Pancreas (tissue), 10 donors: ENCODE data around the gene PLAC8. TPM values are rescaled to one million over a fixed set of nuclear protein-coding genes. Genes with fewer than 3 reads are reported as not detected.

Source experiments
- ATAC-seq, 4 donors: fragments of 200-7000 bp; cut with Tn5 transposase; one replicate each; pipeline versions ENCODE4 v1.8.0 to v1.9.1; 2020; ENCODE audit warnings: mild to moderate bottlenecking in 4 of 4, moderate library complexity in 4 of 4
- DNase-seq, 6 donors: peaks; one replicate each; pipeline ENCODE4 v3.0.0-alpha.2; 2020
- FAIRE-seq: peaks from 2 replicates; lab custom pipeline; 2012; peaks lifted over from hg19 to GRCh38; lab: Jason Lieb, UNC
- H3K27ac ChIP-seq, 4 donors: fragments of 200-600 bp; sonication (generic); 1 replicate in 3 of 4; 2 replicates in 1 of 4; pipeline versions ENCODE4 v1.5.0 to v1.8.0; 2020
- H3K27me3 ChIP-seq, 4 donors: fragments of 200-600 bp; one replicate each; pipeline ENCODE4 v1.8.0; 2021
- H3K36me3 ChIP-seq, 3 donors: fragments of 200-600 bp; sonication (generic) in 1 of 3; one replicate each; pipeline versions ENCODE4 v1.5.0 to v1.8.0; 2020 to 2021
- H3K4me1 ChIP-seq, 3 donors: fragments of 200-600 bp; one replicate each; pipeline ENCODE4 v1.8.0; 2021
- H3K4me3 ChIP-seq, 4 donors: fragments of 200-600 bp; sonication (generic) in 2 of 4; one replicate each; pipeline versions ENCODE4 v1.5.0 to v1.8.0; 2020 to 2021
- H3K9me3 ChIP-seq, 4 donors: fragments of 200-600 bp; one replicate each; pipeline ENCODE4 v1.8.0; 2021
- WGBS, 2 donors: extraction: QIAGEN DNeasy Blood & Tissue Kit; methylation state at CpG; one replicate each; pipeline ENCODE4 v1.1.7; 2013; 5-methylcytosine and 5-hydroxymethylcytosine counted together
- intact Hi-C, 3 donors: fragments of 100-400 bp; cut with DNase I; formaldehyde crosslinking; loops; one replicate each; pipeline versions ENCODE4 v1.11.1 to v1.14.2; 2022
- polyA plus RNA-seq, 2 donors: library from polyadenylated mRNA; stranded (reverse); fragments of 200-250 nt; gene quantifications; one replicate each; pipeline ENCODE4 v1.2.3, GENCODE V29; 2013
- total RNA-seq, 6 donors: library from RNA; stranded (reverse); fragmentation: NEBNext Ultra II Directional in 4 of 6; extraction: Animal tissue kit (Norgen Biotek cat#: 25700) in 4 of 6; gene quantifications; one replicate each; pipeline versions ENCODE4 v1.2.1 to v1.2.4, GENCODE V29; 2021 to 2023
- TF ChIP-seq, protein P1 (sequence below), 4 donors: fragments of 200-600 bp; sonication (generic) in 3 of 4; IDR thresholded peaks; one replicate each; pipeline versions ENCODE4 v1.5.0 to v1.8.0; 2021; ENCODE audit warnings: antibody characterized with exemption in 4 of 4
- donor health status: healthy with polysubstance abuse.
- donor health status: DM: no; HTN: no; CAD: no; lungs with moderate emphysema.
- donor health status: DM: no; HTN: no; CAD: no.
- donor health status: control.
- donor health status: control.
- donor health status: Bipolar disorder and iron deficiency.
- donor health status: DM: yes; HTN: yes; CAD: no.
- donor health status: DM: no; HTN: no; CAD: no.
- donor health status: DM: no; HTN: no; CAD: no.
- donor health status: DM: yes; HTN: yes; CAD: no.

PLAC8 gene
- total and polyA plus RNA-seq, 8 donors = 0.93 to 10.0 (median 2.1) TPM

DNA sequence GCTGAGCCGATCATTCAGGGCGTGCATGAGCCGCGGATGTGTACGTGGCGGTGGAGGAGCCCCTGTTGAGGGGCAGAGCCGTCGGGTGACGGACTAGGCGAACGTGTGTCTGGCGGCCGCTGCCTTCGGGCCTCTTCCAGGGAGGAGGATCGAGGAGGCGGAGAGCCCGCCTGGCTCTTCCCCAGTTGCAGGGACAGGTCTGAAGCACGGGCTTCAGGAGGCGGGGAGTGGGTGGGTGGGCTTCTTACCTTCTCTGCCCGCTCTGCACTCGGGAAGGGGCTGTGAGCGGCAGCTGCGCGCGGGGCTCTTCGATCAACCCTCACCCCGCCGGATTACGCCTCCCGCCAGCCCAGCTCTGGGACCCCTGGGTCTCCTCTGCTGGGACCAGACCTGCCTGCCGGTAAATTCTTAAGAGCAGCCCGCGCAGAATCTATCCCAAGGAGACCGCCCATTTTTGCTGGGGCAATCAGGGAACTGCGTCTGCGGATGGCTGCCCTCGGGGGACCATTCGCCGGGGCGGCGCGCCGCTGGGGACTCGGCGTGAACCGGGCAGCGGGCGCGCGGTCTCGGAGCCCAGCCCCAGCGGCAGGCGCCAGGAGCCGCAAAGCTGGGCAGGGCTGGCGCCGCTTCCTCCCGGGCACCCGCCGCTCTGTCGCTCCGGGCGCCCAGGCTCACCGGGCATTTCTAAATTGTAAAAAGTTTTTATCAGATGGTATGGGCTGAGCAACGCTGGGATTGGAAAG lies 4.9 kb downstream of the PLAC8 start:
- Histone ChIP-seq H3K4me3 (peak overlapping the region; percentile 51 to 63 (median 51)), H3K27me3 (no peaks in the 10 kb centered on the region), H3K36me3 (no peaks in the 10 kb centered on the region), H3K27ac (peak overlapping the region; percentile 28 to 66 (median 58)), H3K4me1 (no peaks in the 10 kb centered on the region), H3K9me3 (no peaks in the 10 kb centered on the region)
- TF ChIP-seq, protein P1, sequence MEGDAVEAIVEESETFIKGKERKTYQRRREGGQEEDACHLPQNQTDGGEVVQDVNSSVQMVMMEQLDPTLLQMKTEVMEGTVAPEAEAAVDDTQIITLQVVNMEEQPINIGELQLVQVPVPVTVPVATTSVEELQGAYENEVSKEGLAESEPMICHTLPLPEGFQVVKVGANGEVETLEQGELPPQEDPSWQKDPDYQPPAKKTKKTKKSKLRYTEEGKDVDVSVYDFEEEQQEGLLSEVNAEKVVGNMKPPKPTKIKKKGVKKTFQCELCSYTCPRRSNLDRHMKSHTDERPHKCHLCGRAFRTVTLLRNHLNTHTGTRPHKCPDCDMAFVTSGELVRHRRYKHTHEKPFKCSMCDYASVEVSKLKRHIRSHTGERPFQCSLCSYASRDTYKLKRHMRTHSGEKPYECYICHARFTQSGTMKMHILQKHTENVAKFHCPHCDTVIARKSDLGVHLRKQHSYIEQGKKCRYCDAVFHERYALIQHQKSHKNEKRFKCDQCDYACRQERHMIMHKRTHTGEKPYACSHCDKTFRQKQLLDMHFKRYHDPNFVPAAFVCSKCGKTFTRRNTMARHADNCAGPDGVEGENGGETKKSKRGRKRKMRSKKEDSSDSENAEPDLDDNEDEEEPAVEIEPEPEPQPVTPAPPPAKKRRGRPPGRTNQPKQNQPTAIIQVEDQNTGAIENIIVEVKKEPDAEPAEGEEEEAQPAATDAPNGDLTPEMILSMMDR (IDR thresholded peaks at IDR 0.05) = no peak
- intact Hi-C loops = no loop called here
- ATAC-seq = peak; percentile 82 to 86 (median 85)
- peak; percentile 9 to 80 (median 42) for DNase-seq
- 3% methylated on average over 57 to 64 of the region's 64 CpGs for WGBS, 2 donors
- FAIRE-seq = no peak

DNA sequence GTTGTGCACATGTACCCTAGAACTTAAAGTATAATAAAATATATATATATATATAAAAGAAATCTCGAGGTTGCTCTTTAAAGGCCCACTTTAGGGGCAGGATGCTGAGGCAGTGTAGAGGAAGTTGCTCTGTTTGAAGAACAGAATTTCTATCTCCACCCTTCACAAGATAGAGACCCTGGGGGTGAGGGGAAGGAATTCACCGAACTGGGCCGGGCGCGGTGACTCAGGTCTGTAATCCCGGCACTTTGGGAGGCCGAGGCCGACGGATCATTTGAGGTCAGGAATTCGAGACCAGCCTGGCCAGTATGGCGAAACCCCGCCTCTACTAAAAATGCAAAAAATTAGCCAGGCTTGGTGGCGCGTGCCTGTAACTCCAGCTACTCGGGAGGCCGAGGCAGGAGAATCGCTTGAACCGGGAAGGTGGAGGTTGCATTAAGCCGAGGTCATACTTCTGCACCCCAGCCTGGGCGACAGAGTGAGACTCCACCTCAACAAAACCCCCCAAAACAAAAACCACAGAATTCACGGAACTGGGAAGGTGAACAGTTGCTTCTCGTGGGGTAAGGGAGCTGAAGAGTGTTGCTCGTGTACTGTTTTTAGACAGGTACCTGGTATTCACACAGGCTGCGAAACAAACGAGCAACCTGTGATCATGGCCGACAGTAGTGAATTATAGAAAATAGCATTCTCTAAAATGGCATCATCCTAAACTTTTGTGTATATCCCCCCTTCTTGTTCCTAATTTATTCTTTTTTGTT lies 6.2 kb downstream of the PLAC8 start:
- DNase-seq (no peak), ATAC-seq (no peak), FAIRE-seq (no peak)
- TF ChIP-seq, protein P1 (IDR thresholded peaks at IDR 0.05) = no peak
- Histone ChIP-seq H3K27me3 (no peaks in the 10 kb centered on the region), H3K36me3 (no peaks in the 10 kb centered on the region), H3K27ac (no peak overlapping the region), H3K4me3 (no peak overlapping the region), H3K9me3 (no peaks in the 10 kb centered on the region), H3K4me1 (no peaks in the 10 kb centered on the region)
- intact Hi-C loops = no loop called here
- 93 to 95% methylated on average over 23 to 26 of the region's 26 CpGs for WGBS, 2 donors

GRCh38 chr4:83107631-83108030 lies 6.9 kb downstream of the PLAC8 start:
- intact Hi-C loops = no loop called here
- H3K4me1 ChIP-seq = no peaks in the 10 kb centered on the region
- FAIRE-seq (no peak), DNase-seq (no peak), ATAC-seq (no peak)
- no peak overlapping the region for H3K4me3 ChIP-seq
- 82 to 84% methylated on average over 9 of the region's 9 CpGs for WGBS, 2 donors
- no peaks in the 10 kb centered on the region for H3K27me3 ChIP-seq
- TF ChIP-seq, protein P1 (IDR thresholded peaks at IDR 0.05) = no peak
- H3K9me3 ChIP-seq = no peaks in the 10 kb centered on the region
- no peaks in the 10 kb centered on the region for H3K36me3 ChIP-seq
- no peak overlapping the region for H3K27ac ChIP-seq

DNA sequence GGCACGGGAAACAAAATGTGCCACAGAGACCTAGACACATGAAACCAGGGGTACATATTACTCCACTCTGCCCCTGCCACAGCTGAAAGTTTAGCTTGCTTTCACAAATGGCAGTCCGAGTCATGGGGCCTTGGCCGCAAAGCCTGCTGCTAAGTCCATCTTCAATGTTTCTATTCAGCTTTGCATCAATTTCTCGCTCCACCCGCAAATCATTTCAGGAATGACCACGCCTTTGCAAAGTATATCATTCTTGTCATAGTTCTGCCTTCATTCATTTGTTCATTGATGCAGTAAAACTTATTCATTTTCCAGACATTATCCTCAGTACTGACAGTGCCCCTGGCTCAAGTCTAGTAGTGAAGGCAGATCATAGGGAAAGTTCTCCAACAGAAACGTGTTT lies 9.5 kb downstream of the PLAC8 start:
- H3K27me3 ChIP-seq = no peaks in the 10 kb centered on the region
- intact Hi-C loops = no loop called here
- no peaks in the 10 kb centered on the region for H3K9me3 ChIP-seq
- ATAC-seq (no peak), FAIRE-seq (no peak), DNase-seq (no peak)
- no peak overlapping the region for H3K4me3 ChIP-seq
- WGBS, 2 donors = 86 to 91% methylated on average over 7 of the region's 7 CpGs
- H3K4me1 ChIP-seq = no peaks in the 10 kb centered on the region
- no peaks in the 10 kb centered on the region for H3K36me3 ChIP-seq
- no peak overlapping the region for H3K27ac ChIP-seq
- TF ChIP-seq, protein P1 (IDR thresholded peaks at IDR 0.05) = no peak
